HG03139 (cell line): ENCODE results near the gene FARS2.

Experiments used
- ATAC-seq: cut with Tn5 transposase; IDR thresholded peaks from one replicate; pipeline ENCODE4 v1.9.1; 2021; ENCODE audit not compliant: unreplicated experiment

FARS2 gene

DNA sequence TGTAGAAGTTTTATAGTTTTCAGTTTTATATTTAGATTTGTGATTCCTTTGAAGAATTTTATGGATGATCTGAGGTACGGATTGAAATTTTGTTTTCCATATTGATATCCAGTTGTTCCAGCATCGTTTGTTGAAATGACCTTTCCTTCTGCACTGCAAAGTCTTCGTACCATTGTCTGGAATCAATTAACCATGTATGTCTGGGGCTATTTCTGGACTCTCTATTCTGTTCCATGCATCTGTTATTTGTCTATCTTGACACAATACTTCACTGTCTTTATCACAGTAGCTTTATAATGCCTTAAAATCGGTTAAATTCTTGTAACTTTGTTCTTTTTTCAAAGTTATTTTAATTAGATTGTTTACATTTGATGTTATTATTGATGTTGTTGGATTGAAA is 154.9 kb downstream of the FARS2 start:
- no peak for ATAC-seq

DNA sequence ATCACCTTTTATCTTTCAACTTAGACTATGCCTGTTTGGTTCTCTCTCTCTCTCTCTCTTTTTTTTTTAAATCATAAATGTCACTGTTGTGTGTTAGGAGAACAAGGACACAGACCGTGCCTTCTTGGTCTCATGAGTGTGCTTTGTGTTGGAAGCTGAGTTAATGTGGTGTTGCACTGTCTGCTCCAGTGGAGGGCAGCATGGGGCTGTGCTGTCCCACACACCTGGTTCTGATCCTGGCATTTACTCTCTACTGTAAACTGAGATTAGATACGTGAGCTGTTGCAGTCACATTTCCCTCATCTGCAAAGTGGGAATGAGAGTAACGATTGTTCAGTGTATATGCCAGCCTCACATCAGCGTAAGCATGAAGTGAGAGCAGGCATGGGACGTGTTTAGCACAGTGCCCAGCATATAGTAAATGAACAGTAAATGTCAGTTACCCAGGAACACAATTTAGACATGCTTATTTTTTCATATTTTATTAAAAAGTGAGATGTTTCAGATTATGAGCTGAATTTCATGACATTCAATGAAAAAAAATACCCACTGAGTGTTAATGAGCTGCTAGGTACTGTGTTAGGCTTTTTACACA is 161.1 kb downstream of the FARS2 start:
- ATAC-seq, result no peak

DNA sequence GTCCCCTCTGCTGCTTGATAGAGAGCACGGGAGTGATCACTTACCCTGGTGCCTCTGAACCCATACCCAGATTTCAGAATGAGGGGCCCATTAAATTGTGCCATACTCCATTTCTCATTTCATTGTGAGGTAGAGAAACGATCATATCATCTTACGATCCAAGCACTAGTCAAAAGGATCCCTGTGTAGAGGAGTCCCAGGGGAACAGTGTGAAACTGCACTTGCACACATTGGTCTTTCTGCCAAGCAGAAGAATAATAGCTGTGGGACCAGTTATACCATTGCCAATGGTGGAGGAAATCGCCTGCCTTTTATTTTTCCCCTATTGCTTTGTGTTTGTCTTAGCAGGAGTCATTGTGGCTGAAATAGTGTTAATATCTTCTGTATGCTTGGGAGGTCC is 161.9 kb downstream of the FARS2 start:
- no peak for ATAC-seq

DNA sequence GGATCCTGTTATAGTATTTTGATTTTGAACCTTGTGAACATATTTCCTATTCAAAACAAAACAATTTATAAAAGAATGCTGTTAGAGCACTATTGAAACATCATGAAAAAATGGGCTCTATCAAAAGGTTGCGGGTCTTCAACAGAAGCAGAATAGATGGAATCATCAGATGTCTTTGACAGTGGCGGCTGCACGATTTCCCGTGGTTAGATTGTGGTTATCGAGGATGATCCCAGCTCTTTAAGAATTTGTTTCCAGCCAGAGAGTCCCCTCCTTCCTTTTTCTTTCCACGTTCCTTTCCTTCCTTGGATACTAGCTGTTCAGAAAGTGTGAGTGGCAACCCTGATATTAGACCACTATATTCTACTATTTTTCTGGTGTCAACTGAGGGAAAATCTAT is 163.4 kb downstream of the FARS2 start:
- no peak for ATAC-seq

DNA sequence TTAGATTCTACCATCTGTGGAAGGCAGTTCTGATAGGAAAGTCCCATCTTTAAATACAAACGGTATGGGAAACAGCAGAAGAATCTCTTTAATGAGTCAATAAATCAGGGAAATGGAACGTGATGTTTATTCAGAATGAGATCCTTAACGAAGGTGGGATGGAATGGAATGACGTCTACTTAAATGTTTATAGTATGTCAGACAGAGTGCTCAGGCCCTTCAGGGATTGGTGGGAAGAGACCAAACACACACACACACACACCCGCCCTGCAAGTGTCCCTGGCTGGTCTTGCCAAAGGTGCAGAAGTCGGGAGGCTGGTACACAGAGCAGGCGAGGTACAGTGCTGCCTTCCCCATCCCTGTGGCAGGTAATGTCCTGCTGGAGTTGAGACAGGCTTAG is 164.0 kb downstream of the FARS2 start:
- ATAC-seq, result no peak

DNA sequence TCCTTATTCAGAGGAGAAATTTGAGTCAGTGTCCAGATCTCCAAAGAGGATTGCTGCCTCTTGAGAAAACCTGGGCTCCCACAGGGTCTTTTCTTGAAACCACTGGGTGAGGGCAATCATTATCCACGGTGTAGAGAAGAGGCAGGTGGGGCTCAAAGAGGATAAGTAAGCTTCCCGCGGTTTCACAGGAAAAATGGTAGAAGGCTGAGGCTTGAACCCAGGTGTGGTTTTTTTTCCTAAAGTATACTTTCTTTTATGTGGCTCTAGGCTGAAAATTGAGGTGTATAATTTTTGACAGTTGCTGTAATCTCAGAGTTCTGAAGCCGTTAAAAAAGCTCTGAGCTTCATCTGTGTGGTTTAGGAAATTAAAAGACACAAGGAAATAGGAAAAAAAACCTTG is 164.5 kb downstream of the FARS2 start:
- ATAC-seq, result no peak

DNA sequence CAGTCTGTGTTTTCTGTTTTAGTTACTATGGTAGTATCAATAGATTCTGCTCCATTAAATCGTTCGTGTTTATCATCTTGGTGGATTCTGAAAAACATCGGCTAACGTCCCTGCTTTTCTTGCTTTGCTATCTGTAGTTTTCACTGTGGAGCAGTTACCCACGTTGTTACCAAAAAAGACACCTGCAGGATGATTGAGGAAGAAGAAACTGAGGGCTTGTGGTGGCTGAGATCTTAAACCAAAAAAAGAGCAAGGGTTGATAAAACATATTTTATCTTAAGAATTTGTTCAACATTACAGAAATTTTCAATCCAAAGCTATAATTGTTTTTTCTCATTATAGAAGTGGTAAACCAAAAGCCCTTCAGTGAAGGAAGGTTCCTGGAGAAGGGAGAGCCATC is 166.3 kb downstream of the FARS2 start:
- no peak for ATAC-seq

DNA sequence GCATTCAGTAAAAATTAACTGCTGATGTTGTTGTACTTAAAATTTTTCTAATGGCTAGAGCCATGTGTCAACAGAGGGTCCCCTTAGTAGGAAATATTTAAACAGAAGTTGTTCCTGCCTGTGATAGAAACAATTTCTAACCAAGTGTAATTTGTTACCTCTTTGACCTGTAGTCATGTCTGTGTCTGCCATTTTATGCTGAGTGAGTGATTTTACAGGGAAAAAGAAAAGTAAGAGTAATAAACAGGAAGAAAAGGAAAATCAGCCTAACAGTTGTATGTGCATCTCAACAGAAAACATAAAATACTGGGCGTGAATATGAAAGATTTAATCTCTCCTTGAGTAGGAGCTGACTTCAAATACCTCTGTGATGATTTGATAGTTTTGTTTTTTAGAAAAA is 172.0 kb downstream of the FARS2 start:
- ATAC-seq, result no peak

DNA sequence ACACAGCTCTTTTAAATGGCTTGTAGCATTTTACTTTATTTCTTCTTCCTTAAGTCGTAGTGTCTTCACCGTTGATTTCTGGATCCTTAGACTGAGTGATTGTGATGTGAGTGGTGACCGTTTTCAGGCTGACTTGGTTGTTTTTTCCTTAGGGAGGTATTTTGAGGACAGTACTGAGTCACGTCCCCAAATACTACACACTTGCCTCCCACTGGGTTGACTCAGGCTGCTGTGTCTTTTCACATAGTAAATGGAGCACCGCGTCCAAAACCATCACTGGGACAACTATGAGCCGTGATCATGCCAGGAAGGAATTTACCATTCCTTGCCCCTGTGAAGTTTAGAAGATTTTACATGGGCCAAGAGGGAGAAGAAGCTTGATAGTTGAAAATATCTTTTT is 174.1 kb downstream of the FARS2 start:
- ATAC-seq, result no peak

DNA sequence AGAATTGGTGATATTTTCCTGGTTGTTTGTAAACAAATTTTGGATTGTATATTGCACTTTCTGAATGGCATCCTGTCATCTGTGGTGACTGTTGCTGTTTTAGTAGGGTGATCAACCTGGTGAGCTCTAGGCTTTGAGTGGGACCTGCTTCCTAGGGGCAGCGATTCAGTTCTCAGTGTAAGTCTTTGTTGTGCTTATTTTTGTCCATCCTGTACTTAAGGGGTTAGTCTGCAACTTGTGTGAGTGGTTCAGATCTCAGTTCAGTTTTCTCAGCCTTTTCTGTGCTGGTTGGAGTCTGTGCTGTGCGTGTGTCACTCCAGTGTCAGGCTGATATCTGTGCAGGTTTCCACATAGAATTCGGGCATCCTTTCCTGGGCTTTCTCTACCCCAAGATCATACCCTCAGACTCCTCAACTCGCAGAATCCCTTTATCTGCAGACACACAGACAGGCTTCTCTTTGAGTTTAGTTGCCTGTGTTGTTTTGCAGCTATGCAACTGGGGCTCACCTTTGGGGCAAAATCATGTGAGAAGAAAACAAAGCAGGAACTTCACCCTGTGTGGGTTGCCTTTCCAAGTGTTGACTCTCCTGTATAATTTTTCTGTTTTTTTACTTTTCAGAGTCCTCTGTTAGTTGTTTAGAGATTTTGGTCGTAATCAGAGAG is 177.7 kb downstream of the FARS2 start:
- ATAC-seq, result no peak

DNA sequence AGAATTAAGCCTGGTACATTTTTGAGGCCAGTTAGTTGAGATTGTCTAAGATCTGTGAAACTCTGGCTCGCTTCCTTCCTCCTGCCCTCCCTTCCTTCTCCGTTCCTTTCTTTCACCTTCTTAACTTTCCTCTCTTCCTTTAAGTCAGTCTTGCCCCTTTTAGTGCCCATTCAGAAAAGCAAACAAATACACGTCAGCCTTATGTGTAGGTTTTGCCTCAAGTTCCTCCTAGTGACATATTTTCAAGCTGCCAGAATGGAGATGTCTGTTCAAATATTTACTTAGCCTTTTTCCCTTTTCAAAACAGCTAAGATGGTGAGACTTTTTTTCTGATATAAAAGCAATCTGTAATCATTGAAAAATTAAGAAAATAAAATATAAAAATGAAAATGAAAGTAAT is 178.4 kb downstream of the FARS2 start:
- ATAC-seq, result no peak

DNA sequence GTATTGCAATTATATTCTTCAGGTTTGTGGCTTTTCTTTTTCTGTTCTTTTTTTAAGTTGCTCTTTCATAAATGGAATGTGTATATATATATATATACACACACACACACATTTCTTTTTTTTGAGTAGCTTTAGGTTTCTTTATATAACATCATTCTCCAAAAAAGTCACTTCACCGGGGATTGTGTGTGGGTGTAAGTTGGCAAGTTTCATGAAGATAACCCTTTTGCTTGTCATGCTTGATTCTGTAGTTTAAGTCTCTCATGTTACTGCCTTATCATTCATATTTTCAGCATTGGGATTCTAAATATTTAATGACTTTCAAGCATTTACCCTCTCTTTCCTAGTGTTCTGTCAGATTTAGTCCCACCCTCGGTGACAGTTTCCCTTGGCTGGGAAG is 181.0 kb downstream of the FARS2 start:
- no peak for ATAC-seq

DNA sequence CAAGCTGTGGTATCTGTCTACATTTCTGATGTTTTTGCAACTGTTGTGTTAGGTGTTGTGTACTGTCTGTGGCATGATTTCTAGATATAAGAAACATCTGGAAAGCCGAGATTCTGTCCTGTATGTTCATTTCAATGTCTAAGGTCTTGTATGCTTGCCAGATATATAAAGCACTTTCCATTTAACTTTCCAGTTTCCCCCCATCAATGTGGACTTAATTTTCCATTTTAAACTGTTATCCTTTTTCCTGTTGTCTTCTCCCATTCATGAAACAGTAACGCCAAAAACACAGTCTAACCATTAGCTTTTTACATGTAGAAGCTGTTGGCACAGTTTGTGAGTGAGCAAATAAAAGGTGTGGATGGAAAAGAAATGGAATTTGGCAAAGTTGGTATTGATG is 181.6 kb downstream of the FARS2 start:
- no peak for ATAC-seq

DNA sequence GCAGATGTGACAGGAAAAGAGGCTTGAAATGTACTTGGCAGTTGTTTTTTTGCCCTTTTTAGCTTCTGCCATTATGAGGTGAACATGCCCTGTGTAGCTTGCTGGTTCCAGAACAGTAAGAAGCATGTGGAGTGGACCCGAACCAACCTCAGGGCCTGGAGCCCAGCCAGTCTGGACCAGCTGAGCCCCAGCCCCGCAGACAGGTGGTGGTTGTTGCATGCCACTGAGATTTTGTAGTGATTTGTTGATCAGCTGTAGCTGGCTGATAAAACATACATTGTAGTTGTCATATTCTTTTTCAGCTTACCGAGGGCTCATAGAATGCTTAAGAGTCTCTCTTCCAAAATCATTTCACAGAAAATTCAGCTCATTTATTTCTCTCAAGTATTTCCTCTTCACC is 182.2 kb downstream of the FARS2 start:
- no peak for ATAC-seq

DNA sequence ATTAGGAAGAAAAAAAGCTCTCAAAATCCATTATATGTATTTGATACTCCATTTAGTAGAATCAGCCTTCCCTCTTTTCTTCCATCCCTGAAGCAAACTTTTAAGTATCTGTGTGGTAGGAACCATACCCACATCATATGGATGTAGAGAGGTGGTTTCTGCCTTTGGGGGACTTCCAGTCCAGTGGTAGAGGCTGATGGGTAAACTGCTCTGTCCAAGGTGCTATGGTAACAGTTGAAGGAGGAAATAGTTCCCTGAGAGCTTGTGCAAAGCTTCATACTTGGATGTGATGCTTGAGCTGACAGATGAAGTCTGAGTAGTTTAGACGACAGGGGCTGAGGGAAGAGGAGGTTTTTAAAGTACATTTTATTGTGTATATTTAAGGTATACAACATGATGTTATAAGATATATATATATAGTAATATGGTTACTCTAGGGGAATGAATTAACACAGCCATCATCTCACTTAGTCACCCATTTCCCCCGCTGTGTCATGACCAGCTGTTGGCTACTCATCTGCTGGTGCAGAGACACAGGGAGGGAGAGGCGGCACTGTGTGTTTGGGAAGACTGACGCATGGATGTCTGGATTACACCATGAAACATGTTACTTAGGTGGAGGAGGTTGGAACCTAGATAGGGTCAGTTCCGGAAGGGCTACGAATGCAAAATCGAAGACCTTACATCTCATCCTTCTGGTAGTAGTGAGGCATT is 185.2 kb downstream of the FARS2 start:
- no peak for ATAC-seq

DNA sequence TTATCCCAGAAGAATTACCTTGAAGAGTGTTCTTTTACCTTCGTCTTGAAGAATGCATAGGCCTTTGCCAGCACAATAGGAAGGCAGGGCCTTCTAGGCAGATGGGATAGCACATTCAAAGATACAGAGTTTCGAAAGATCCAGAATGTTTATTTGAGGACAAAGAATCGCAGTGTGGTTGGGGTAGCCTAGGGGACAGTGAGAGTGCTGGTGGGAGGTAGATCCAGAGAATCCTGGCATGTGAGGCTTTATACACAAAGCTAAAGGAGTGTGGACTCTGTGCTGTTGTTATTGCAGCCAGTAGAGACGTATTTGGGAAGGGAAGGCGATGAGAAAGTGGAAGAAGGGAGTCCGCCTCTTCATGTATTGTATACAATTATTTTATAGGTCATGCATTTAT is 186.6 kb downstream of the FARS2 start:
- ATAC-seq, result no peak

DNA sequence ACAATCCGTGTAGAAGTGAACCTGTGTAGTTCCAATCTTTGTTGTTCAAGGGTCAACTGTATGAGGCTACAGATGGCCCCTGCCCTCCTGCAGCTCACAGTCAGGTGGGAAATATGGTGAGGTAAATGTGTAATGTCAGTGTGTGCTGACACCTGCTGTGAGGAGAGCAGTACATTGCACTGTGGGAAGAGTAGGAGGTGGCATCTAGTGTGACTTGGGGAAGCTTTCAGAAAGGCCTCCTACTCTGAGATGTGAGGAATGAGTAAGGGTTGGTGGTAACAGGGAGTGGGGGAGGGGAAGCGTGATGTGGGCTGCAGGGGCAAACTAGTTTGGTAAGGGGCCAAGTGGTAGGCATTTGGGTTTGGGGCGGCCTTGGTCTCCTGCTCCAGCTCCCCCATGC is 188.8 kb downstream of the FARS2 start:
- ATAC-seq, result no peak

DNA sequence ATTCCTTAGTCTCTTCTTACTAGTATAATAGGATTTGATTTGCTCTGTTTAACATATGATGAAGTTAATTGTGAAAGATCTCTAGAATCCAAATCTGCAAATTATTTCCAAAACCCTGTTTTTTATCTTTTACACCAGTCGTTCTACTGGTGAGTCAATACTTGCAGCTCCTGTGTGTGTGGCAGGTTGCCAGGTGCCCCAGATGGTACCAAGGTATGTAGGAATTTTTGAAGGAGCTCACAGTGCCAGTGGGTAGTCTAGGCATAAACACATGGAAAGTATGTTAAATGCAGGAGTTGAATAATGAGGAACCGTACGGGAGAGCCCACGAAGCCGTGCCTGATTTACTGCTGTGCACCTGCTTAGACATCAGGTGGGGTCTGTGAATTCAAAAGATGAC is 192.2 kb downstream of the FARS2 start:
- no peak for ATAC-seq

DNA sequence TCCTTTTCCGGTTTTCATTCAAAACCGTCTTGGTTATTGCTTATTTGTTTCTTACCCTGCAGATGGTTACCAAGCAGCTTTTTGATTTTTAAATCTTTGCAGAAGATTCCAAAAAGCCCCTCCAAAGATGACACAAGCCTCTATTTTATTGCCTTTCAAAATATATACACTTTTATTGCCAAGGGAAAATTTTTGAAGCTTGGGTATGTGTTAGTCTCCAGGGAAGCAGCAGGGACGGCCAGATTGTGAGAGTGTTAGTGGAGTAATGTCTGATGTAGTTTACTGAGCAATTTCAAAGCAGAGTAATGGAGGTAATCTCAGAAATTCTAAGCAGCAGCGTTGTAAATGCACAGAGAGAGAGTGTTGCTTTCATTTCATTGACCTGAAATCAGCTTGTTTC is 193.8 kb downstream of the FARS2 start:
- ATAC-seq, result no peak

DNA sequence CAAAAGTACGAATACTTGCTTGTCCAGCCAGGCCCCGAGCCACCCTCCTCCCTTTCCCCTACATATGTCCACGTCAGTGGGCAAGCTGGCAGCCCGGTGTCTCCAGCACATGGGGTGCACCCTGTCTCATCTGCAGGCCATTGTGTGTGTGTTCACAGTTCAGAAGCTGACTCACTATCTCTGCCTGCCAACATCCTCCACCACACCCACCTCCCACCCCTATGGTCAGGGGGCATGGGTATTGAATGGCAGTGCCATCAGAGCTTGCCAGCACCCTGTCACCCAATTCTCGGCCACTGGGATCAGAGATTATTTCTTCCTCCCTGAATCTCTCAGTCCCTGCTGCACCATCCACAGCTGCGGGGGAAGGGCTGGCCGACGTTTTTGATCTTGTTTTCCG is 195.7 kb downstream of the FARS2 start:
- ATAC-seq, result no peak

DNA sequence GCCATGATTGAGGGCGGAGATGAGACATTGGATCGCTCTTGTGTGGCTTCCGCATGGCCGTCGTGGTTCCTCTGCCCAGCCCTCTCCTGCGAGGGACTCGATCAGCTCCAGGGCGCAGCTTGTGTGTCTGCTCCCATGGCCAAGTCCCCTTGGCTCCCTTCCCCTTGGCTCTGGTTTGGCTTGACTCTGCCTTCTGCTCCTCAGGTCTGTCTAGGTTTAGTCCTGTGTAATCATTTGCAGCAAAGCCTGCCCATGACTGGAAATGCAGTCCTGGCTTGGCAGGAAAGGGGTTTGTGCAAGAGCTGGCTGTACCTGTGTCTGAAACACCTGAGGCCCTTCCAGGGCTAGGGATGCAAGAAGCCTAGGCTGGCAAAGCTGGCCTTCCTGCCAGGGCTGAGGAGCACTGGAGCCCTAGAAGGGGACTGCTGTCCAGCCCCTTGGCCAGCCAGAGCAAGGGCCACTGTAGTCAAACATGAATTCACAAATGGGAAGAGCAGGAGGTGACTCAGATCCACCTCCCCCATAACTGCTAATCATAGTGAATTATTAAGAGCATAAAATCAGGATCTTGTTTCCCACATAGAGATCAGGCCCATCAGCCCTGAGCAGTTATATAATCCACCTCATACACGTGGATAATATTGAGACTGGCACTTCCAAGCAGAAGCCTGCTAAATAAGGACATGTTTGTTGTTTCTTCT is 196.8 kb downstream of the FARS2 start:
- no peak for ATAC-seq

DNA sequence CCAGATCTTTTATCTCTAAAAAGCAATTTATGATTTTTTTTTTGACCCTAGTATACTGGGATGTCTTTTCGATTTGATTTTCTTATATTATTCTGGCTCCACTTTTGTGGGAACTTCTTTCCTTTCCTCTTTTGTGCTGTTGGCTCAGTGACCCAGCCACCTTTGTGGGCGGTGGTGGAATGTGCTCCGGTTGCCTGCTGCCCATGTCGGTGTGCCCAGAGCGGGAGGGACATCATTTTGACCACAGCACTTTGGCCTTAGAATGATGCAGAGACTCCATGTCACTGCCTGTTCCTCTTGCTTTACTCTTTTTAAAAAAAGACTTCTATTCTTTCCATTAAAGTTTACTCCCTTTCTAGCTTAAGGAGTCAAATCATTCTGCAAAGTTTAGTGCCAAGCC is 198.0 kb downstream of the FARS2 start:
- no peak for ATAC-seq
